T-cell (primary cell): Measurements from ENCODE around the gene KIF1A. TPM values are rescaled to one million over a fixed set of nuclear protein-coding genes. Genes with fewer than 3 reads are reported as not detected.

ENCODE experiments used
- ATAC-seq, 4 experiments: fragments of 200-7000 bp in 3 of 4; fragments of 150-1000 bp in 1 of 4; cut with Tn5 transposase; replicated peaks in 1 of 4; 1 replicate in 3 of 4; 2 replicates in 1 of 4; pipeline ENCODE4 v1.10.0; 2021; ENCODE audit warnings: moderate library complexity in 3 of 4, mild to moderate bottlenecking in 2 of 4, moderate number of reproducible peaks in 1 of 4
- CTCF ChIA-PET, 2 donors: fragments of 300-600 bp; sonication (Branson Sonifier 250); formaldehyde crosslinking; loops; one replicate each; lab custom pipeline; 2022; ENCODE audit warnings: antibody characterized with exemption in 2 of 2; lab: Charles Lee
- POLR2A ChIA-PET, 2 donors: fragments of 300-600 bp; sonication (Branson Sonifier 250); formaldehyde crosslinking; loops; one replicate each; lab custom pipeline; 2022; ENCODE audit warnings: antibody characterized with exemption in 2 of 2; lab: Charles Lee
- DNase-seq, 35 experiments: peaks; one replicate each; pipeline versions ENCODE4 v3.0.0 to v3.0.0-alpha.2; 2013 to 2023
- H3K27ac ChIP-seq: one replicate; pipeline ENCODE4 v1.5.1; 2013; ENCODE audit warnings: low read length
- H3K27me3 ChIP-seq, 2 experiments: replicated peaks in 1 of 2; 1 replicate in 1 of 2; 2 replicates in 1 of 2; pipeline versions ENCODE4 v1.6.1 to v1.7.0; 2013; ENCODE audit warnings: low read length in 1 of 2, mixed read lengths in 1 of 2; ENCODE audit not compliant: control insufficient read depth in 2 of 2, insufficient read depth in 2 of 2; ENCODE audit errors: extremely low read depth in 1 of 2
- H3K36me3 ChIP-seq, 2 donors: 1 replicate in 1 of 2; 2 replicates in 1 of 2; pipeline versions ENCODE4 v1.6.1 to v1.7.0; 2013; ENCODE audit warnings: low read length in 1 of 2; ENCODE audit not compliant: control insufficient read depth in 2 of 2, insufficient read depth in 1 of 2; ENCODE audit errors: extremely low read depth in 1 of 2
- H3K4me1 ChIP-seq, 2 experiments: 1 replicate in 1 of 2; 2 replicates in 1 of 2; pipeline versions ENCODE4 v1.6.1 to v1.7.0; 2013; ENCODE audit warnings: low read length in 2 of 2, mixed read lengths in 1 of 2; ENCODE audit not compliant: insufficient read depth in 2 of 2, control insufficient read depth in 1 of 2; ENCODE audit errors: extremely low read depth in 1 of 2
- H3K4me3 ChIP-seq, 2 donors: 1 replicate in 1 of 2; 2 replicates in 1 of 2; pipeline versions ENCODE4 v1.5.1 to v1.7.0; 2013; ENCODE audit warnings: mild to moderate bottlenecking in 2 of 2, low read length in 1 of 2, moderate library complexity in 1 of 2; ENCODE audit not compliant: control insufficient read depth in 1 of 2; ENCODE audit errors: extremely low read depth in 1 of 2
- H3K9me3 ChIP-seq: 2 replicates; pipeline ENCODE4 v1.7.0; 2013
- H3K27ac Mint-ChIP-seq, 2 donors: one replicate each; pipeline ENCODE4 v1.8.0; 2020 to 2021; ENCODE audit warnings: mild to moderate bottlenecking in 2 of 2, mixed read lengths in 2 of 2
- H3K27me3 Mint-ChIP-seq, 2 donors: one replicate each; pipeline ENCODE4 v1.8.0; 2021 to 2022; ENCODE audit warnings: mixed read lengths in 2 of 2
- H3K36me3 Mint-ChIP-seq: one replicate; pipeline ENCODE4 v1.8.0; 2021; ENCODE audit warnings: mixed read lengths
- H3K4me1 Mint-ChIP-seq, 3 donors: one replicate each; pipeline ENCODE4 v1.8.0; 2020 to 2022; ENCODE audit warnings: mixed read lengths in 3 of 3, mild to moderate bottlenecking in 1 of 3
- H3K4me3 Mint-ChIP-seq, 3 donors: one replicate each; pipeline ENCODE4 v1.8.0; 2020 to 2022; ENCODE audit warnings: mild to moderate bottlenecking in 3 of 3, mixed read lengths in 3 of 3, moderate library complexity in 3 of 3
- H3K9me3 Mint-ChIP-seq, 3 donors: one replicate each; pipeline ENCODE4 v1.8.0; 2020 to 2022; ENCODE audit warnings: mixed read lengths in 3 of 3
- WGBS: methylation state at CpG from one replicate; pipeline ENCODE4 v1.1.5; 2013; ENCODE audit warnings: missing lambda C conversion rate; ENCODE audit not compliant: insufficient coverage; 5-methylcytosine and 5-hydroxymethylcytosine counted together
- total RNA-seq, 35 experiments: library from RNA in 6 of 35; stranded (reverse) in 6 of 35; fragments of 120-200 nt in 1 of 35; gene quantifications; one replicate each; pipeline versions ENCODE4 v1.2.1 to v1.2.4 and lab custom pipeline; 2013 to 2026

The KIF1A gene
- total RNA-seq, 5 donors from 2014 or later (not counting 1 experiment from before 2014, with no cell fraction given): 0.43 to 0.58 (median 0.51) TPM; not detected in 2

DNA sequence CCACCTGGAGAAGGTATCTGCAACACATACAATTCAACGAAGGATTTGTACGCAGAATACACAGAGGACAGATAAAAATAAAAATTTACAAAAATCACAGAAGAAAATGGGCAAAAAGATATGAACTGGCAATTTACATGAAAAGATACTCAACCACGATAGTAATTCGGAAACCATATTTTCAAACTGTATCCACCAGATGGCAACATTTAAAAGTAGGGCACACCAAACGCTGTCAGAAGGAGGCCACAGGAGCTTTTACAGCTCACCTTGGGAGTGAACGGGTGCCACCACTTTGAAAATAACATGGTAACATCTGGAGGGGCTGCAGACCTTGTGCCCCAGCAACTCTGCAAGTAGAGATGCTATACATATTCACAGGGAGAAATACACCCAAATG lies 9.8 kb downstream of the KIF1A start:
- Histone ChIP-seq H3K36me3 (no peaks in the 10 kb centered on the region), H3K4me1 (no peaks in the 10 kb centered on the region), H3K4me3 (no peak overlapping the region), H3K27me3 (peaks cover 0 to 12% of the 10 kb centered on the region in 2 experiments), H3K9me3 (no peaks in the 10 kb centered on the region), H3K27ac (no peak overlapping the region)
- DNase-seq (no peak), ATAC-seq (no peak)
- Mint-ChIP-seq H3K4me3 (no peak overlapping the region), H3K9me3 (peaks cover 2 to 9% (median 8%) of the 10 kb centered on the region in 3 donors), H3K4me1 (no peaks in the 10 kb centered on the region), H3K27me3 (peaks cover 10 to 16% of the 10 kb centered on the region in 2 donors), H3K27ac (no peak overlapping the region), H3K36me3 (no peaks in the 10 kb centered on the region)
- 0% methylated on average over 2 of the region's 6 CpGs for WGBS
- POLR2A ChIA-PET: no interaction called here
- CTCF ChIA-PET: no interaction called here

DNA sequence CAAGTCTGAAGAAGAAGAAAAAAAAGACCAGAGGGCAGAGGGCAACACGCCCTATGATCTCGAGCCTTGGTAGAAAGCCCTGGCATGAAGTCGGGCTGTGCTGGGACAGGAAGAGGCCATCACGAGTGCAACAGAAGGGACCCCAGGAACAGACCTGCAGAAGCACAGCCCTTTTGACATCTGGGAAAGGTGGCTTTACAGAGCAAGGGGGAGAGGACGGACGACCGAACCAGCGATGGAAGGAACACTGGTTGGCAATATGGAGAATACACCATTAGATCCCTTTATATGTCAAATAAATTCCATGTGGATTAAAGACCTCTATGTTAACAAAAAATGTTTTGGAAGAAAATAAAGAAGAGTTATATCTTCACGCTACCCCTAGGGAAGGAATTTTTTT lies 10.7 kb downstream of the KIF1A start:
- ChIA-PET CTCF (no interaction called here), POLR2A (no interaction called here)
- WGBS: 70% methylated on average over 4 of the region's 9 CpGs
- peaks cover 0 to 8% of the 10 kb centered on the region in 2 experiments for H3K27me3 ChIP-seq
- no peak overlapping the region for H3K4me3 ChIP-seq
- H3K36me3 ChIP-seq: no peaks in the 10 kb centered on the region
- no peaks in the 10 kb centered on the region for H3K9me3 ChIP-seq
- no peak for DNase-seq
- peaks cover 2 to 7% (median 7%) of the 10 kb centered on the region in 3 donors for H3K9me3 Mint-ChIP-seq
- no peaks in the 10 kb centered on the region for H3K4me1 Mint-ChIP-seq
- no peaks in the 10 kb centered on the region for H3K4me1 ChIP-seq
- ATAC-seq: no peak
- peaks cover 16 to 17% of the 10 kb centered on the region in 2 donors for H3K27me3 Mint-ChIP-seq
- H3K27ac Mint-ChIP-seq: no peak overlapping the region
- no peaks in the 10 kb centered on the region for H3K36me3 Mint-ChIP-seq
- no peak overlapping the region for H3K4me3 Mint-ChIP-seq
- H3K27ac ChIP-seq: no peak overlapping the region

DNA sequence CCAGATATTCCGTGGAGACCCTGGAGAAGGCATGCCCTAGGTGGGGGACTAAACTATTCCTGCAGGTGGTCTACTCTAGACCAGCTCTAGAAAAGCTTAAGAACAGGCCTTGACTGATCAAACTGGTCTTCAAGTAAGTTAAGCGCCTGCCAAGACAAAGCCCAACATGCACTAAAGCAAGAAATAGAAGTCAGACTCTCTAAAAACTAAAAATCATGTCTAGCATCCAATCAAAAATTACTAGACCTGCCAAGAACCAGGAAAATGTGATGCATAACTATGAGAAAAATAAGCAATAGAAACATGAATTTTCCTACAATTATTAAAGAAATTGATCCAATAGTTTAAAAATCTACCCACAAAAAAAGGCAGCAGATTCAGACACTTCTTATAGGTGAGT lies 13.6 kb downstream of the KIF1A start:
- WGBS: 100% methylated on average over 1 of the region's 2 CpGs
- H3K9me3 Mint-ChIP-seq: no peaks in the 10 kb centered on the region

DNA sequence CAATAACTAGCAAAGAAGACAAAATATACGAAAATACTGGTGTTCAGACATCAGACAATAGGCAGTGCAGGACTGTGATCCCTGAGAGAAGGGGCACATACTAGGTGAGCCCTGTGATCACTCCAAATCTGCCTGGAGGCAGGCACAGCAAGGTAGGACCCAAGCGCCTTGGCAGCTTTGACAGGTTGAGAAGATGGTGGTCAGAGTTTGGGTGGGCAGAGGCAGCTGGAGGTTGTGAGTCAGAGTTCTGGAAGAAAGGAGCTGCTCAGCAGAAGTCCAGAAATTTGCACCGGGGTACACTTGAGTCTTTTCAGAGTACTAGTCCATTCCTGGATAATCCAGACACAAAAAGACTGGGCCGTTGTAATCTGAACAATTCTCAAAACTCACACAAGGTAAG lies 14.0 kb downstream of the KIF1A start:
- Mint-ChIP-seq H3K36me3 (no peaks in the 10 kb centered on the region), H3K27me3 (peaks cover 28 to 29% of the 10 kb centered on the region in 2 donors), H3K9me3 (peaks cover 0 to 2% (median 0%) of the 10 kb centered on the region in 3 donors), H3K4me1 (no peaks in the 10 kb centered on the region), H3K27ac (no peak overlapping the region), H3K4me3 (no peak overlapping the region)
- DNase-seq: no peak
- no peaks in the 10 kb centered on the region for H3K36me3 ChIP-seq
- CTCF ChIA-PET: no interaction called here
- 72% methylated on average over 3 of the region's 4 CpGs for WGBS
- H3K4me1 ChIP-seq: no peaks in the 10 kb centered on the region
- no peak overlapping the region for H3K27ac ChIP-seq
- ATAC-seq: no peak
- H3K9me3 ChIP-seq: no peaks in the 10 kb centered on the region
- H3K27me3 ChIP-seq: peaks cover 7 to 18% of the 10 kb centered on the region in 2 experiments
- no peak overlapping the region for H3K4me3 ChIP-seq
- POLR2A ChIA-PET: no interaction called here

More for the DNA sequence above, 13.6 kb downstream of the KIF1A start:
- no peaks in the 10 kb centered on the region for H3K4me1 ChIP-seq
- H3K36me3 ChIP-seq: no peaks in the 10 kb centered on the region
- H3K27me3 Mint-ChIP-seq: peaks cover 26% of the 10 kb centered on the region in 2 donors
- no peaks in the 10 kb centered on the region for H3K9me3 ChIP-seq
- H3K4me3 ChIP-seq: no peak overlapping the region
- H3K27ac ChIP-seq: no peak overlapping the region
- ATAC-seq (no peak), DNase-seq (no peak)
- no peaks in the 10 kb centered on the region for H3K36me3 Mint-ChIP-seq
- CTCF ChIA-PET: no interaction called here
- peaks cover 7 to 18% of the 10 kb centered on the region in 2 experiments for H3K27me3 ChIP-seq
- no peaks in the 10 kb centered on the region for H3K4me1 Mint-ChIP-seq
- no peak overlapping the region for H3K27ac Mint-ChIP-seq
- POLR2A ChIA-PET: no interaction called here
- H3K4me3 Mint-ChIP-seq: no peak overlapping the region

DNA sequence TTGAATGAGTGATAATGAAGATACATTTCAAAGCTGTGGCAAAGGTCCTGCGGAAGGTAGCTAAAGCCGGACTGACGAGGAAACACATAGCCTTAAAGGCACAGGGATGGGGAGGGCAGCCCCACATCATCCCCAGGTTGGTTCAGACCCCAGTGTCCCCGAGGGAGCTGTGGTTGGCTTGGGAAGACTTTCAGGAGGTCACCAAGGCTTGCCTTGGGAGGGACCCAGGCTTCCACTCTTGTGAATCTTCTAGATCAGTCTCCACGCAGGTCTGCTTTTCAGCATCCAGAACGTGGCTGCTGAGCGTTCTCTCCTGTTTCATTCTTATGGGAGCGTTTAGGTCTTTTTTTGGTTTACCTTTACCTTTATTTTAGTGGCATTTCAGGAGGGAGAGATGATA lies 16.8 kb downstream of the KIF1A start:
- no peaks in the 10 kb centered on the region for H3K36me3 ChIP-seq
- WGBS: 72% methylated on average over 4 of the region's 8 CpGs
- POLR2A ChIA-PET: no interaction called here
- no peaks in the 10 kb centered on the region for H3K4me1 ChIP-seq
- DNase-seq (no peak), ATAC-seq (no peak)
- no peak overlapping the region for H3K27ac ChIP-seq
- peaks cover 0 to 4% (median 0%) of the 10 kb centered on the region in 3 donors for H3K9me3 Mint-ChIP-seq
- H3K9me3 ChIP-seq: no peaks in the 10 kb centered on the region
- H3K4me3 Mint-ChIP-seq: no peak overlapping the region
- no peak overlapping the region for H3K4me3 ChIP-seq
- peaks cover 37 to 47% of the 10 kb centered on the region in 2 donors for H3K27me3 Mint-ChIP-seq
- no peaks in the 10 kb centered on the region for H3K36me3 Mint-ChIP-seq
- no peak overlapping the region for H3K27ac Mint-ChIP-seq
- no peaks in the 10 kb centered on the region for H3K4me1 Mint-ChIP-seq
- CTCF ChIA-PET: no interaction called here
- H3K27me3 ChIP-seq: peaks cover 7 to 31% of the 10 kb centered on the region in 2 experiments

DNA sequence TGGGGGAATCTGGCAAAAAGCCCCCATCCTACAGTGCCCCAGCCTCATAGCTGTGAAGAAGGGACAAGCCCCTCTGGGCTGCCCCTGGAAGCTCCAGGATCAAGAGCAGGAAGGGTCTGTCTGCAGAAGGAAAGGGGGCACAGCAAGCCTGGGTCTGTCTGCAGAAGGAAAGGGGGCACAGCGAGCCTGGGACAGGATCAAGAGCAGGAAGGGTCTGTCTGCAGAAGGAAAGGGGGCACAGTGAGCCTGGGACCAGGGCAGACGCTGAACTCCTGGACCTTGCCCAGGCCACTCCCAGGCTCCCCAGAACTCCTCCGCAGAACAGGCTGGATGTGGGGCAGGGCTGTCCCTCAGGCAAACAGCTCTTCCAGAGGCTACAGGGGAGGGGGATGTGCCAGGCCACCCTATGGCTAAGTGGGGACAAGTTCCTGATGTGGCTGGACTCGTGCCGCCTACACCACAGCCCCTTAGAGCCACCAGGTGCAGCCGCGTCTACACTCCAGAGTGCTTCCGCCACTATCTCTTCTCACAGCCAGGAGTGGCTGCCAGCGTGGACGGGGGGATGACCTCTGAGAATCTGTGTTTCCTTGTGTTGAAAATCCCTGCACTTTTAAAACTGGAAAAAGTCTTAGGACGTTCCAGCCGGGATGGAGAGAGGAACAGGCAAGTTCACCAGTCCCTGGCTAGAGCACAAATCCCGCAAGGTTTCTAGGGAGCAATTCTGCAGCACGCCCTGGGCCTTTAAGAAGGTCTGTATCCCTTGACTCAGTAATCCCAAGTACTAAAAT lies 20.8 kb downstream of the KIF1A start:
- Mint-ChIP-seq H3K36me3 (no peaks in the 10 kb centered on the region), H3K4me1 (no peaks in the 10 kb centered on the region)

More for the DNA sequence above, 20.8 kb downstream of the KIF1A start:
- Mint-ChIP-seq H3K9me3 (peaks cover 0 to 4% (median 0%) of the 10 kb centered on the region in 3 donors), H3K27me3 (peaks cover 45 to 53% of the 10 kb centered on the region in 2 donors), H3K4me3 (no peak overlapping the region), H3K27ac (no peak overlapping the region)
- ChIA-PET POLR2A (no interaction called here), CTCF (no interaction called here)
- WGBS: 84% methylated on average over 11 of the region's 14 CpGs
- Histone ChIP-seq H3K36me3 (no peaks in the 10 kb centered on the region), H3K27ac (no peak overlapping the region), H3K4me1 (no peaks in the 10 kb centered on the region), H3K27me3 (peaks cover 7 to 62% of the 10 kb centered on the region in 2 experiments), H3K4me3 (no peak overlapping the region), H3K9me3 (no peaks in the 10 kb centered on the region)
- DNase-seq: peak in 1 of 35 experiments; percentile 20
- no peak for ATAC-seq
